ENCODE results near the gene CFAP92.

DNA sequence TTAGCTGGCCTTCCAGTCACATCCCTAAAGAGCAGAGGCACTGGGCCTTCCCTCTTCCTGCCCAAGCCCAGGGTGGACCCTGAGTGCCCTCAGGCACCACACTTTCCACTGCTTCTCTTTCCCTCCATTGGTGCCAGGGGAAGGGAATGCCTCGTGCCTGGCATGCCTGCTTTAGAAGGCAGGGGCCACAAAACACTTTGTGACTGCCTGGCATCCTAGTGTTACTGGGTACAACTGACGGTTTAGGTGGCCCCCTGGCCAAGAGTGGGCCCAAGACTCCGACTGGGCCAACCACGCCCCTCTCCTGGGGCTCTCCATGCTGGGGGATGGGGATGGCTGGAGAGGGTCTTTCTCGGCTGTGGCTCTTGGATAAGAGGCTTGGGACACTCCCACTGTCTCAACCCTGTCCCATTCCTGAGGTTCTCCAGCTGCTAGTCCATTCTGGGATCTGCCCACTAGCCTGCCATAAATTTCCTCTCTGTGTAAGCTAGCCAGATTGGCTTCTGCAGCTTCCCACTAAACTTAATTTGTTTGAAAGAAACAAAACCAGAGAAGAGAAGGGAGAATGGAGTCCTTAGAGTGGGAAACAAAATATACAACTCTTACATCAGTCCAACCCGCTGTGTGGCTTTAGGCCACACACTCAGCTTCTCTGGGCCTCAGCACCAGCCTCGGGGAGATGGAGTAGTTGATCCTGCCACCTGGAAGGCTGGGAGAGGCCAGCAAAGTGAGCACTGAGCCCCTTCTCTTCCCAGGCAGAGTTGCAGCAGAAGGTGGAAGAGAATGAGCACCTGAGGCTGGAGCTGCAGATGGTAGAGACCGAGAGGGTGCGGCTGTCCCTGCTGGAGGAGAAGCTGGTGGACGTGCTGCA, 42.6 kb upstream of the CFAP92 start:
- TF ChIP-seq BACH2 (CRISPR knock-in tag; IDR thresholded peaks at IDR 0.05; ENCODE audit: borderline replicate concordance) = no peak
- TF ChIP-seq PPARA (CRISPR knock-in tag; IDR thresholded peaks at IDR 0.05; ENCODE audit: borderline replicate concordance) = no peak
- TF ChIP-seq, protein P1, sequence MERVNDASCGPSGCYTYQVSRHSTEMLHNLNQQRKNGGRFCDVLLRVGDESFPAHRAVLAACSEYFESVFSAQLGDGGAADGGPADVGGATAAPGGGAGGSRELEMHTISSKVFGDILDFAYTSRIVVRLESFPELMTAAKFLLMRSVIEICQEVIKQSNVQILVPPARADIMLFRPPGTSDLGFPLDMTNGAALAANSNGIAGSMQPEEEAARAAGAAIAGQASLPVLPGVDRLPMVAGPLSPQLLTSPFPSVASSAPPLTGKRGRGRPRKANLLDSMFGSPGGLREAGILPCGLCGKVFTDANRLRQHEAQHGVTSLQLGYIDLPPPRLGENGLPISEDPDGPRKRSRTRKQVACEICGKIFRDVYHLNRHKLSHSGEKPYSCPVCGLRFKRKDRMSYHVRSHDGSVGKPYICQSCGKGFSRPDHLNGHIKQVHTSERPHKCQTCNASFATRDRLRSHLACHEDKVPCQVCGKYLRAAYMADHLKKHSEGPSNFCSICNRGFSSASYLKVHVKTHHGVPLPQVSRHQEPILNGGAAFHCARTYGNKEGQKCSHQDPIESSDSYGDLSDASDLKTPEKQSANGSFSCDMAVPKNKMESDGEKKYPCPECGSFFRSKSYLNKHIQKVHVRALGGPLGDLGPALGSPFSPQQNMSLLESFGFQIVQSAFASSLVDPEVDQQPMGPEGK (CRISPR knock-in tag; IDR thresholded peaks at IDR 0.05; ENCODE audit: borderline replicate concordance) = no peak
- no peak for TF ChIP-seq ZFP3 (CRISPR knock-in tag; IDR thresholded peaks at IDR 0.05)
- TF ChIP-seq ESRRG (CRISPR knock-in tag; IDR thresholded peaks at IDR 0.05) = no peak
- TF ChIP-seq GLIS3 (CRISPR knock-in tag; IDR thresholded peaks at IDR 0.05) = no peak
- TF ChIP-seq, protein P2, sequence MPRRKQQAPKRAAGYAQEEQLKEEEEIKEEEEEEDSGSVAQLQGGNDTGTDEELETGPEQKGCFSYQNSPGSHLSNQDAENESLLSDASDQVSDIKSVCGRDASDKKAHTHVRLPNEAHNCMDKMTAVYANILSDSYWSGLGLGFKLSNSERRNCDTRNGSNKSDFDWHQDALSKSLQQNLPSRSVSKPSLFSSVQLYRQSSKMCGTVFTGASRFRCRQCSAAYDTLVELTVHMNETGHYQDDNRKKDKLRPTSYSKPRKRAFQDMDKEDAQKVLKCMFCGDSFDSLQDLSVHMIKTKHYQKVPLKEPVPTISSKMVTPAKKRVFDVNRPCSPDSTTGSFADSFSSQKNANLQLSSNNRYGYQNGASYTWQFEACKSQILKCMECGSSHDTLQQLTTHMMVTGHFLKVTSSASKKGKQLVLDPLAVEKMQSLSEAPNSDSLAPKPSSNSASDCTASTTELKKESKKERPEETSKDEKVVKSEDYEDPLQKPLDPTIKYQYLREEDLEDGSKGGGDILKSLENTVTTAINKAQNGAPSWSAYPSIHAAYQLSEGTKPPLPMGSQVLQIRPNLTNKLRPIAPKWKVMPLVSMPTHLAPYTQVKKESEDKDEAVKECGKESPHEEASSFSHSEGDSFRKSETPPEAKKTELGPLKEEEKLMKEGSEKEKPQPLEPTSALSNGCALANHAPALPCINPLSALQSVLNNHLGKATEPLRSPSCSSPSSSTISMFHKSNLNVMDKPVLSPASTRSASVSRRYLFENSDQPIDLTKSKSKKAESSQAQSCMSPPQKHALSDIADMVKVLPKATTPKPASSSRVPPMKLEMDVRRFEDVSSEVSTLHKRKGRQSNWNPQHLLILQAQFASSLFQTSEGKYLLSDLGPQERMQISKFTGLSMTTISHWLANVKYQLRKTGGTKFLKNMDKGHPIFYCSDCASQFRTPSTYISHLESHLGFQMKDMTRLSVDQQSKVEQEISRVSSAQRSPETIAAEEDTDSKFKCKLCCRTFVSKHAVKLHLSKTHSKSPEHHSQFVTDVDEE (CRISPR knock-in tag; IDR thresholded peaks at IDR 0.05) = no peak
- TF ChIP-seq SNAI2 (CRISPR knock-in tag; IDR thresholded peaks at IDR 0.05) = no peak
- no peak for TF ChIP-seq ZNF8 (CRISPR knock-in tag; IDR thresholded peaks at IDR 0.05)
